Fibroblast of the conjunctiva (primary cell): ENCODE results near the gene GREB1.

ENCODE experiments used
- DNase-seq: peaks from one replicate; pipeline ENCODE4 v3.0.0-alpha.2; 2010; ENCODE audit warnings: low read depth

The GREB1 gene

DNA sequence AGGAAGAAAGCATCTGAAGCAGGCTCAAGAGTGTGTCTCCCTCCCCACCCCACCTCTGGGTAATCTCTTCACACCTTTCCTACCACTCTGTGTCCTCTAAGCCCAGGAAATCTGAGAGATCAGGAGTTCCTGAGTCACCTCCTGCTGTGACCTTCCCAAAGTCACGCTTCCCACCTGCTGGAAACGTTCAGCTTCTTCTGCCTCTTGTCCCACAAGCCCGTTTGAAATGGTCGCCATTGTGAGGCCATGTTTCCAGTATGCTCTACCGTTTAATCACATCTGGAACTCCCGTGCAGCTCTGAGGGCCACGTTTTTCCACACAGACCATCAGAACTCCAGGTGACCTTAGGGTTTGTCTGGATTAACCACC, 25.9 kb downstream of the GREB1 start:
- DNase-seq = no peak

DNA sequence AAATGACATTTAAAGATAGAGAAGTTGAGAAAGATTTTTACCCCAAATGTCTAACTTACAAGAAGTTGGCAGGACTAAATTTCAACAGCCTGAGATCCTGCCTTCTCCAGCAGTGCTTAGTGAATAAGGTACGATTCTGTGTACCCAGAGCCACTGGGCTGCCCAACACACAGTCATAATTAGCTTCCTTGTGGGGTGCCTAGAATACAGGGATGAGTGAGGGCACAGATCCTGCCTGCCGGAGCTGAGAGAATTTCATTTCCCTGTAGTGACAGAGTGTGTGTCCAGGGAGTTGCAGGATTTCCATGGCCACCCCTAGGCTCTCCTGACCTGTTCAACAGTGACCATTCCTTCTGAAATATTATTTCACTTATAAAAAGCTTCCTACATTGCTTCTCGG, 27.0 kb downstream of the GREB1 start:
- DNase-seq = no peak

DNA sequence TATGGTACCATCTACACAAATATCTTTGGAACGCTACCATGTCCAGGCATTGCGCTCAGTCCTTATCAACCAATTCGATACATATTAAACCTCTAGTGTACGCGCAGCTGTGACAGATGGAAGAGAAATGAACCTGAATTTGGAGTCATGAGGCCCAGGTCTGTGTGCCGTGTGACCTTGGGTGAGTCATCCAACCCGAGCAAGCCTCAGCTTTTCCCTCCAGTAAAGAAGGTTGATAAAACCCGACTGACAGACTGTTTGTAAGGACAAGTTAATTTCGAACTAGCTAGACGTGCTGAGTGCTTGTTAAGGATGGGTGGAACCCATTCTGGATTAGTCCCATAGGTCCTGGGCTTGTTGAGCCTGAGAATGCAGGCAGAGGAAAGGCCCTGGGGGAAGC, 28.2 kb downstream of the GREB1 start:
- no peak for DNase-seq

GRCh38 chr2:11562476-11562875, 28.6 kb downstream of the GREB1 start:
- DNase-seq = no peak

DNA sequence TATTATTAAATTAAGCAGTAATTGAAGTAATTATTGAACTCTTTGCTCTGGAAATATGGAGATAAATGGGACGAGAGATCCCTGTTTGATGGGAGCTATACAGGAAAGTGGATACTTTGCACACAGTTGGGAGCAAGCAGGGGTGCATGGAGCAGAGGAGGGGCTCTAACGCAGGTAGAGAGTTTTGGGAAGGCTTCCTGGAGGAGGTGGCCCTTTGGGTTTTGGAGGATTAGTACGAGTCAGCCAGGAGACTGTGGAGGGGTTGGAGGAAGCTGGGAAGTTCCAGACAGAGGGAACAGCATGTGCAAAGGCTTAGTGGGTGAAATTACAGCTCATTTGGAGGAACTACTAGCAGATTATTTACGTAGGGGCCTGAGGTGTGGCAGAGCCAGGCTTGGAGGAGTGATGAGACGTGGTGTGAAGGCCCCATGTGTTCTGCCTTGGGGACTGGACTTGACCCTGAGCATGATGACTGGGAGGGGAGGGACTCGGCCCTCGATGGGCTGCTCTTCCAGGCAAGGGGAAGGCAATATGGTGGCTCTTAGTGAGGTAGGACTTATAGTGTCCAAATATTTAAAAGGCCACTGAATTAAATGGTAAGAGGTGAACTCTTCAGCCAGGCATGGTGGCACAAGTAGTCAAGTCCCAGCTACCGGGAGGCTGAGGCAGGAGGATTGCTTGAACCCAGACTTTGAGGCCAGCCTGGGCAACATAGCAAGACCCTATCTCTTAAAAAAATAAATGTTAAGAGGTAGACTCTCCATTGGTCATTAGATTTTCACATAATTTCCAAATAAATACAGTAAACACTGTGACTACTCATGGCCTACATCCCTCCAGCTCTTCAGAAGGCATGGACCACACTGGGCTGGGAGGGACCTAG, 30.2 kb downstream of the GREB1 start:
- no peak for DNase-seq

DNA sequence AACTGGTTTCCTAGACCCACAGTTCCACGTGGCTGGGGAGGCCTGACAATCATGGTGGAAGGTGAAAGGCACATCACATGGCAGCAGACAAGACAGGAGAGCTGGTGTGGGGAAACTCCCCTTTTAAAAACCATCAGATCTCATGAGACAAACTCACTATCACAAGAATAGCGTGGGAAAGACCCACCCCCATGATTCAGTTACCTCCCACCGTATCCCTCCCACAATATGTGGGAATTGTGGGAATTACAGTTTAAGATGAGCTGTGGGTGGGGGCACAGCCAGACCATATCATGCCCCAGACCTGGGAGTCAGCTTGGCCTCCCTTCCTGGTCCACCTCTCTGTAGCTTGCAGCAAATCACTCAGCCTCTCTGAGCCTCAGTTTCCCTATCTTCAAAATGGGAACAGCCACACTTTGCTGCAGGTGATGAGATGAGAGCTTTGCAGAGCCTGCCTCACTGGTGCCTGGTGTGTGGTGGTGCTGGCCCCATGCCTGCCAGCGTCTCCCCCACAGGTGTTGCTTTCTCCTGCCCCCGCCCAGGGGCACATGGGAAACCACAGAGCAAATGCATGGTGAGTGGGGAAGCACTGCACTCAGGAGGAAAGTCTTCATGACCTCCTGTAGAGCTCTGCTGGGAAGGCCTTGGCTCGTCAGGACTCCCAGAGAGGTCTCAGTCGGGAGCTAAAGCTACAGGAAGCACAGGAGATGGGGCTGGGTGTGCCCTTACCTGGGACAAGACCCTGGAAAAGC, 31.1 kb downstream of the GREB1 start:
- DNase-seq = no peak

- DNase-seq = no peak
These were observed 32.5 kb downstream of the GREB1 start for GRCh38 chr2:11566383-11566782.

- DNase-seq = no peak
These were observed 33.8 kb downstream of the GREB1 start for GRCh38 chr2:11567631-11568031.

DNA sequence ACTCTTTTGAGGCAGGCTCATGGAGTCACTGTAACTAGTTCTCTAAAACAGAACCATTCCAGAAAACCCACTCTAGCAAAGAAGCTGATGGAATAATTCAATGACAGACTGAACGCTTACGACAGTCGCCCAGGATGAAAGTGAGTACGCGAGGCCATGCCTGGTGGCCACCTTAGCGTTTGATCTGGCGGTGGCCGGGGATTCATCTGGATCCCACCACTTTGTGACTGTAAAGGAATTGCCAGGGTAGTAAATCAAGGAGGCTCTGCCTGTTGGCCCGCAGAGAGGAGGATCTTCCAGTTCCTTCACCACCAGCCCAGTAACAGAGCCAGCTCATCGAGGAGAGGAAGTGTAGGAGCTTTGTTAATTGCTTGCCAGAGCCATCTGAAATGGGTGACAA, 34.6 kb downstream of the GREB1 start:
- no peak for DNase-seq

- DNase-seq = no peak
These were observed 35.8 kb downstream of the GREB1 start for GRCh38 chr2:11569636-11570035.

DNA sequence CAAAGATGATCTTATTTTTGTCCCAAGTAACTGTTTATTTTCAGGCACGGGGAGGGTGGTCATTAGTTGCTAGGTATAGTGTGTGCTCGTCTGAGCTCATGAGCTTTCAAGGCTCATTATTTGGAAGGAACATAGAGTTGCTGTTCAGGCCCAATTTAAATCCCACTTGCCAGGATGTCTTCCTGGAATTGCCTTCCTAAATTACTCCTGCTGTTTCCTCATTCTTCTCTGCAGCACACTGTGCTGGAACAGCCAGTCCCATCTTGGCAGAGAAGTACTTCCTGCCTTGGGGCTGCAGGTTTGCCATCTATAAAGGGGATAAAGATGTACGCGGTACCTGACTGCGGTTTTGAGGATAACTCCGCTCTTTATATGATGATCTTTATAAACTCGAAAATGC, 37.3 kb downstream of the GREB1 start:
- no peak for DNase-seq

- DNase-seq = no peak
These were observed 39.2 kb downstream of the GREB1 start for GRCh38 chr2:11572996-11573395.

DNA sequence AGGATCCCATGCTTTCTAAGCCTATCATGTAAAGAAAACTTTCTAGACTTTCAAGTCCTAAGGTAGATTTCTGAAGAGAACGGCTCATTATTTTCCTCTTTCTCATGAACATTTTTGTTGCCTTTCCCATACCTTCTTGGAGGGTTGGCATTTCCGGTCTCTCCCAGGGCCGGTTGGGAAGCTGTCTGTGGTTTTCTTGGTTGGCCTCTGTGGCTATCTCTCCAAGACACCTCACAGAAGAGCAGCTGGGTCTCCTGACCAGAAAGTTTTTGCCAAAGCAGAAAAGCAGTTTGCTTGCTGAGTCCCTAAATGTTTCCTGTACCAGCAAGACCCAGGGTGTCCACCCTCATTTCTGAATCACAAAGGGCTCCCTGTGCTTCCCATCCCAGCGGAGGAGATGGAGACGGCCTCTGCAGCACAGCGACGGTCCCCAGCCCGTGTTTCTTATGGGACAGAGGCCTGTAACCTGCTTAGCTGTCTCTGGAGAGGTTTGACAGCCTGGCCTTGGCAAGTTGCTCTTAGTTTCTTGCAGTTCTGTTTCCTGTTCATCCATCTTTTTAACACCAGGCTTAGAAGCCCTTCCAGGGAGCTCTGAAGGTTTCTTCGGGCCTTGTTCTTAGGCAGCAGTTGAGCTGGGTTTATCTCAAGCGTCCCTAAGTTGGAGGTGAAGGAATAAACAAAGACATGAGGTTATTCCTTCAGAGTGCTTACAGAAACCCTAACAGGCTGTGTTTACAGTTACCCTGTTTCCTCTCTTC, 39.8 kb downstream of the GREB1 start:
- no peak for DNase-seq

GRCh38 chr2:11574176-11575046, 40.6 kb downstream of the GREB1 start:
- no peak for DNase-seq

GRCh38 chr2:11576398-11576797, 42.6 kb downstream of the GREB1 start:
- no peak for DNase-seq

DNA sequence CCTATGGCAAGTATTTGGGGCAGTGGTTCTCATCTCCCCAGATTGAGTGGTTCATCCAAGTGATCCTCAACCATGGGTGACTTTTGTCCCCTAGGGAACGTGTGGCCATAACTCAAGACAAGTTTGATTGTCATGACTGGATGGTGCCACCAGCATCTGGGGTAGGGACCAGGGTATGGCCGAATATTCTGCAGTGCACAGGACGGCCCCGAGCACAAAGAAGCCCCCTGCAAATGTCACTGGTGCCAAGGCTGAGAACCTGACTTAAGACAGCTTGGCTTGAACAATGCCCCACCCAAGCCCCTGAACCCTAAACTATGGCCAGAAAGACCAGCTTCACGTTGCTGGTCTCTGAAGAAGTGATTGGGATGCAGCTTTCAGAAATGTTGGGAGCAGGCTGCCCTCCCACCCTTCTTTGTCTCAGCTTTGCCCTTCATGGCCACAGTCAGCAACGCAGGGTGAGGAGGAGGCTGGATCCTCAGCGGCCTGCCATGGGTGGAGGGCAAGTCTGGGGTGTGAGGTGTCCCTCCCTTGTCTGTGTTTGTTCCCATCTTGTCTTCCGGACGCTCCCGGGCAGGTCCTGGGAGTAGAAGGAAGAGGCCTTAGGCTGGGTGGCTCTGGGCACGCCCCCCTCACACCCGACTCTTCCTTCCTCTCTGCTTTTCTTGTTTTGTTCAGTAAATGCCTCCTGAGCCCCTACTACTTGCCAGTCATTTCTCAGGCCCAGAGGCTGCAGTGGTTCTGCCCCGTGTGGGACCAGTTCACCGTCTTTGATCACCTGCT, 43.4 kb downstream of the GREB1 start:
- no peak for DNase-seq

GRCh38 chr2:11578081-11578948, 44.5 kb downstream of the GREB1 start:
- DNase-seq = no peak

DNA sequence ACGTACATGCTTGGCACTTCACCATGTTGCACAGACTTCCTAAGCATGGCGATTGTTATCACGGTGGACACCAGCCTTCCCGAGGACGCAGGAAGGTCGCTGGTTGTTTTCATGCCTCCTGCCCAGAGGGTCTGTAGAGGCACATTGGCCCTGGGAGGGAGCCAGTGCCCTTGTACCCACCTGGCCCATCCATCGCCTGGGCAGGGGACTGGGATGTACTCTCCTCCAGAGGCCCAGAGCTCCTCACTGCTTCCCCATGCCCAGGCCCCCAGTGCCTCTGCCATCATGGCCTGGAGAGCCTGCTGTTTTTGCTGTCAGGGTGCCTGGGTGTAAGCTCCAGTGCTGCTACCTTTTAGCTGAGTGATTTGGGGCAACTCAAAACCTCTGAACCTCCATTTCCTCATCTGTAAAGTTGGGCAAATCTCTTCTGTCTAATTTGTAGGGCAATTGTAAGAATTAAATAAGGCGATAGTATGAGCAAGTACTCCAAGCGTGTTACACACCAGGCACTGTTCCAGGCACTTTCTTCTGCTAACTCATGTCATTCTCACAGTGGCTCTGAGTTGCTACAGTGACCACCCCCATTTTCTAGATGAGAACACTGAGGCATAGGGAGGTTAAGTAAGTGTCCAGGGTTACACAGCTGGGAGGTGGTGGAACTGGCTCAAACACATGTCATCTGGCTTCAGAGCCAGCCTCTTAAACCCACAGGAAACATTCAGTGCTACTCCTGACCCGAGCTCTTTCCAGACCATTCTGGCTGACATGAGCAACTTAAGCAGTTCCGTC, 45.3 kb downstream of the GREB1 start:
- DNase-seq = no peak
